Stomach (tissue), 9 donors: ENCODE results near the gene ZMIZ1. TPM values are rescaled to one million over a fixed set of nuclear protein-coding genes. Genes with fewer than 3 reads are reported as not detected.
A peak's percentile ranks its signal among the peaks of the same experiment; 100 is the strongest.

ENCODE experiments used
- DNase-seq, 2 donors: peaks; one replicate each; pipeline versions ENCODE4 v3.0.0 to v3.0.0-alpha.2; 2013 to 2019
- H3K27ac ChIP-seq, 5 donors: fragments of 200-600 bp in 4 of 5; sonication (generic) in 4 of 5; one replicate each; pipeline ENCODE4 v1.5.1; 2013 to 2019; ENCODE audit warnings: mild to moderate bottlenecking in 1 of 5, moderate library complexity in 1 of 5
- H3K27me3 ChIP-seq, 3 donors: fragments of 200-600 bp; sonication (generic); one replicate each; pipeline ENCODE4 v1.5.1; 2017 to 2019; ENCODE audit warnings: mixed run types in 1 of 3
- H3K36me3 ChIP-seq, 4 donors: fragments of 200-600 bp; sonication (generic); 1 replicate in 3 of 4; 2 replicates in 1 of 4; pipeline ENCODE4 v1.5.1; 2016 to 2019
- H3K4me1 ChIP-seq, 4 donors: fragments of 200-600 bp; sonication (generic); one replicate each; pipeline ENCODE4 v1.5.1; 2016 to 2019
- H3K4me3 ChIP-seq, 4 donors: fragments of 200-600 bp; sonication (generic) in 3 of 4; one replicate each; pipeline ENCODE4 v1.5.1; 2016 to 2019; ENCODE audit warnings: mild to moderate bottlenecking in 1 of 4
- H3K9me3 ChIP-seq, 4 donors: fragments of 200-600 bp; sonication (generic); one replicate each; pipeline ENCODE4 v1.5.1; 2016 to 2019
- CTCF ChIP-seq, 7 experiments: fragments of 450-650 bp in 4 of 7; fragments of 200-600 bp in 3 of 7; sonication (generic) in 3 of 7; IDR thresholded peaks; one replicate each; pipeline ENCODE4 v1.5.1; 2016 to 2019; ENCODE audit warnings: antibody characterized with exemption in 7 of 7, control low read depth in 2 of 7, mild to moderate bottlenecking in 1 of 7
- EP300 ChIP-seq: sonication (generic); formaldehyde crosslinking; IDR thresholded peaks from one replicate; pipeline ENCODE4 v1.6.1; 2017; ENCODE audit warnings: antibody characterized with exemption
- POLR2A ChIP-seq, 4 donors: fragments of 450-650 bp; IDR thresholded peaks; one replicate each; pipeline ENCODE4 v1.6.1; 2016; ENCODE audit warnings: antibody characterized with exemption in 4 of 4, control low read depth in 2 of 4, mild to moderate bottlenecking in 1 of 4, moderate library complexity in 1 of 4
- POLR2AphosphoS5 ChIP-seq, 3 donors: sonication (generic); formaldehyde crosslinking; IDR thresholded peaks; one replicate each; pipeline ENCODE4 v1.6.1; 2016; ENCODE audit warnings: antibody characterized with exemption in 3 of 3
- WGBS, 5 donors: extraction: QIAGEN DNeasy Blood & Tissue Kit in 3 of 5; methylation state at CpG; one replicate each; pipeline versions ENCODE4 v1.1.5 to v1.1.7; 2013 to 2018; 5-methylcytosine and 5-hydroxymethylcytosine counted together
- intact Hi-C: fragments of 100-400 bp; cut with DNase I; formaldehyde crosslinking; loops from one replicate; pipeline ENCODE4 v1.15.1; 2023; ENCODE audit warnings: low total_unique reads
- polyA plus RNA-seq, 3 donors: library from polyadenylated mRNA; stranded (reverse); fragments of 200-250 nt; gene quantifications; one replicate each; pipeline ENCODE4 v1.2.3, GENCODE V29; 2013
- total RNA-seq, 5 donors: library from RNA; depleted of rRNA; stranded (reverse); fragments of >200 nt; gene quantifications; one replicate each; pipeline versions ENCODE4 v1.1.0 to v1.2.3, GENCODE V29; 2014 to 2016
- donor health status: healthy with polysubstance abuse.
- donor health status: Bipolar disorder and iron deficiency.
- donor health status: healthy.

Gene ZMIZ1
- total and polyA plus RNA-seq, 8 donors = 17.7 to 103 (median 26.3) TPM

DNA sequence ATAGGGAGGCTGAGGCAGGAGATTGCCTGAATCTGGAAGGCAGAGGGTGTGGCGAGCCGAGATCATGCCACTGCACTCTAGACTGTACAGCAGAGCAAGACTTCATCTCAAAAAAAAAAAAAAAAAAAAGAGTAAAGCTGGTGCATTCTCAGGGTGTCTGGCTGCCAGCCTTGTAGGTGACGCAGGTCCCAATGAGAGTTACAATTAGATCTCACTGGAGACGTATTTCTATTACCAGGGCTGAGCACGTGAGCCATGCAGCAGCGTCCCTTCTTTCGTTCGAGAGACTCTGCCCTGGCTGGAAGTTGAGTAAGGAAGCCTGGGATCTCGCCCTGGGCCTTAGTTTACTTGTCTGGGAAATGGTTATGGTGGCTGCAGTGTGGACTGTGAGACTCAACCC, 22.4 kb upstream of the ZMIZ1 start:
- Histone ChIP-seq H3K4me1 (peaks cover 32 to 46% (median 42%) of the 10 kb centered on the region in 4 donors), H3K4me3 (no peak overlapping the region), H3K36me3 (no peaks in the 10 kb centered on the region), H3K9me3 (no peaks in the 10 kb centered on the region), H3K27me3 (no peaks in the 10 kb centered on the region), H3K27ac (no peak overlapping the region)
- intact Hi-C loops = no loop called here
- 87 to 91% (median 90%) methylated on average over 9 of the region's 9 CpGs for WGBS, 5 donors
- TF ChIP-seq EP300 (no peak), POLR2A (IDR thresholded peaks at IDR 0.05) (no peak), POLR2AphosphoS5 (IDR thresholded peaks at IDR 0.05) (no peak), CTCF (IDR thresholded peaks at IDR 0.05) (no peak)
- DNase-seq = no peak

GRCh38 chr10:79046741-79047583, 21.8 kb upstream of the ZMIZ1 start:
- DNase-seq = no peak
- TF ChIP-seq CTCF (IDR thresholded peaks at IDR 0.05) = no peak
- TF ChIP-seq POLR2A (IDR thresholded peaks at IDR 0.05) = no peak
- no peak for TF ChIP-seq POLR2AphosphoS5 (IDR thresholded peaks at IDR 0.05)
- no peak for TF ChIP-seq EP300
- intact Hi-C loops = no loop called here
- Histone ChIP-seq H3K9me3 (no peaks in the 10 kb centered on the region), H3K4me3 (no peak overlapping the region), H3K27me3 (no peaks in the 10 kb centered on the region), H3K27ac (peak overlapping the region in 1 of 5 donors; percentile 62), H3K4me1 (peaks cover 35 to 51% (median 48%) of the 10 kb centered on the region in 4 donors), H3K36me3 (no peaks in the 10 kb centered on the region)
- 77 to 91% (median 81%) methylated on average over 6 of the region's 6 CpGs for WGBS, 5 donors

DNA sequence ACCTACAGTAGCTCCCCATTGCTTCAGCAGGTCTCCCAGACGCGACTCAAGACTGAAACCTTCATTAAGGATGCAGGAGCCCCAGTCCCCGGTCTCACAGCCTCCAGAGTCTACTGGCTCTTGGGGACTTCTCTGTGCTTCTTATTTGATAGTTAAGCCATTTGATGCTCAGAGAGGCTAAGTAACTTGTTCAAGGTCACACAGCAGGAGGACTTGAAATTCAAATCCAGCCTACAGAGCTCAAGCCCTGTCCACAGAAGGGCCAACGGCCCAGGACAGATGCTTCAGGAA, 21.2 kb upstream of the ZMIZ1 start:
- intact Hi-C loops = no loop called here
- WGBS, 5 donors = 87 to 89% (median 88%) methylated on average over 4 of the region's 4 CpGs

More for the DNA sequence above, 21.2 kb upstream of the ZMIZ1 start:
- Histone ChIP-seq H3K27me3 (no peaks in the 10 kb centered on the region), H3K9me3 (no peaks in the 10 kb centered on the region), H3K36me3 (no peaks in the 10 kb centered on the region), H3K4me3 (no peak overlapping the region), H3K4me1 (peaks cover 41 to 57% (median 49%) of the 10 kb centered on the region in 4 donors), H3K27ac (peak overlapping the region in 3 of 5 donors; percentile 25 to 62 (median 54))
- DNase-seq = no peak
- TF ChIP-seq EP300 = no peak
- no peak for TF ChIP-seq CTCF (IDR thresholded peaks at IDR 0.05)
- no peak for TF ChIP-seq POLR2A (IDR thresholded peaks at IDR 0.05)
- TF ChIP-seq POLR2AphosphoS5 (IDR thresholded peaks at IDR 0.05) = no peak
